ACC112 (cell line): Measurements from ENCODE around the gene CRTC2.
"Not testable (repeated sequence)": the region's sequence is repeated elsewhere in the genome, so short reads cannot be mapped to it uniquely, and the experiment has no call there.

ENCODE experiments used
- H2AFZ ChIP-seq: fragments of 200-600 bp; sonication (generic); one replicate; pipeline ENCODE4 v1.6.0; 2017; ENCODE audit warnings: antibody characterized with exemption, low read length; ENCODE audit not compliant: unreplicated experiment
- H3K27ac ChIP-seq: fragments of 200-600 bp; sonication (generic); 2 replicates; pipeline ENCODE4 v1.5.1; 2014; ENCODE audit warnings: low read depth, mild to moderate bottlenecking, antibody characterized with exemption, low read length, moderate library complexity
- H3K27me3 ChIP-seq: fragments of 200-600 bp; sonication (generic); 2 replicates; pipeline ENCODE4 v1.6.1; 2014; ENCODE audit warnings: mild to moderate bottlenecking, antibody characterized with exemption, low read length, moderate library complexity, mixed read lengths; ENCODE audit not compliant: insufficient read depth
- H3K36me3 ChIP-seq: fragments of 200-600 bp; sonication (generic); 2 replicates; pipeline ENCODE4 v1.6.1; 2016; ENCODE audit warnings: mild to moderate bottlenecking, antibody characterized with exemption, low read length, moderate library complexity, mixed read lengths; ENCODE audit not compliant: insufficient read depth
- H3K4me1 ChIP-seq: fragments of 200-600 bp; sonication (generic); one replicate; pipeline ENCODE4 v1.6.1; 2016; ENCODE audit warnings: low read length, mixed read lengths; ENCODE audit not compliant: insufficient read depth, unreplicated experiment, control insufficient read depth
- H3K4me3 ChIP-seq: fragments of 200-600 bp; sonication (generic); 2 replicates; pipeline ENCODE4 v1.5.1; 2014; ENCODE audit warnings: mild to moderate bottlenecking, low read depth, low read length
- H3K79me2 ChIP-seq: fragments of 200-600 bp; sonication (generic); one replicate; pipeline ENCODE4 v1.6.0; 2016; ENCODE audit warnings: low read length; ENCODE audit not compliant: control insufficient read depth, unreplicated experiment, insufficient read depth

CRTC2 gene

GRCh38 chr1:153912349-153912748 is 46.1 kb downstream of the CRTC2 start:
- Histone ChIP-seq H2AFZ (no peak overlapping the region), H3K4me3 (no peak overlapping the region), H3K4me1 (peaks cover 3% of the 10 kb centered on the region), H3K79me2 (peaks cover 77% of the 10 kb centered on the region), H3K36me3 (no peaks in the 10 kb centered on the region), H3K27me3 (no peaks in the 10 kb centered on the region), H3K27ac (no peak overlapping the region)

GRCh38 chr1:153910560-153910959 is 47.9 kb downstream of the CRTC2 start:
- H3K36me3 ChIP-seq, H2AFZ ChIP-seq, H3K27me3 ChIP-seq, H3K4me1 ChIP-seq, H3K27ac ChIP-seq, H3K4me3 ChIP-seq: not testable (repeated sequence)
- peaks cover 73% of the 10 kb centered on the region for H3K79me2 ChIP-seq

GRCh38 chr1:153908071-153908470 is 50.3 kb downstream of the CRTC2 start:
- peaks cover 79% of the 10 kb centered on the region for H3K79me2 ChIP-seq
- H3K27me3 ChIP-seq: no peaks in the 10 kb centered on the region
- H3K4me1 ChIP-seq: peaks cover 13% of the 10 kb centered on the region
- H3K4me3 ChIP-seq: no peak overlapping the region
- H2AFZ ChIP-seq: no peak overlapping the region
- no peak overlapping the region for H3K27ac ChIP-seq
- H3K36me3 ChIP-seq: no peaks in the 10 kb centered on the region

GRCh38 chr1:153907134-153907533 is 51.3 kb downstream of the CRTC2 start:
- Histone ChIP-seq H3K4me1 (peaks cover 10% of the 10 kb centered on the region), H3K79me2 (peaks cover 77% of the 10 kb centered on the region), H3K36me3 (no peaks in the 10 kb centered on the region), H3K27ac (no peak overlapping the region), H3K4me3 (no peak overlapping the region), H2AFZ (no peak overlapping the region), H3K27me3 (no peaks in the 10 kb centered on the region)

- no peak overlapping the region for H2AFZ ChIP-seq
- H3K27ac ChIP-seq: no peak overlapping the region
- H3K36me3 ChIP-seq: no peaks in the 10 kb centered on the region
- H3K27me3 ChIP-seq: no peaks in the 10 kb centered on the region
- H3K4me3 ChIP-seq: no peak overlapping the region
- H3K4me1 ChIP-seq: peaks cover 10% of the 10 kb centered on the region
- peaks cover 70% of the 10 kb centered on the region for H3K79me2 ChIP-seq
Observed at GRCh38 chr1:153906396-153906795, 52.0 kb downstream of the CRTC2 start.

- not testable (repeated sequence) for H2AFZ ChIP-seq, H3K27ac ChIP-seq, H3K4me1 ChIP-seq, H3K36me3 ChIP-seq, H3K4me3 ChIP-seq, H3K27me3 ChIP-seq
- H3K79me2 ChIP-seq: peaks cover 70% of the 10 kb centered on the region
Observed at GRCh38 chr1:153905908-153906307, 52.5 kb downstream of the CRTC2 start.

- Histone ChIP-seq H3K36me3 (no peaks in the 10 kb centered on the region), H3K4me3 (no peak overlapping the region), H2AFZ (no peak overlapping the region), H3K27ac (no peak overlapping the region), H3K4me1 (peaks cover 10% of the 10 kb centered on the region), H3K79me2 (peaks cover 77% of the 10 kb centered on the region), H3K27me3 (no peaks in the 10 kb centered on the region)
Observed at GRCh38 chr1:153903841-153904455, 54.5 kb downstream of the CRTC2 start.

- peaks cover 57% of the 10 kb centered on the region for H3K79me2 ChIP-seq
- H3K4me3 ChIP-seq: no peak overlapping the region
- no peak overlapping the region for H3K27ac ChIP-seq
- peaks cover 2% of the 10 kb centered on the region for H3K4me1 ChIP-seq
- no peaks in the 10 kb centered on the region for H3K27me3 ChIP-seq
- H2AFZ ChIP-seq: no peak overlapping the region
- H3K36me3 ChIP-seq: no peaks in the 10 kb centered on the region
Observed at GRCh38 chr1:153899509-153899908, 58.9 kb downstream of the CRTC2 start.
